Lower leg skin (tissue), 3 donors: ENCODE measurements around the gene SLC39A9.

Experiments
- CTCF ChIP-seq, 3 donors: fragments of 450-650 bp; IDR thresholded peaks; one replicate each; pipeline ENCODE4 v1.5.1; 2016; ENCODE audit warnings: antibody characterized with exemption in 3 of 3, mild to moderate bottlenecking in 3 of 3, moderate library complexity in 2 of 3
- POLR2A ChIP-seq, 2 donors: fragments of 450-650 bp; IDR thresholded peaks; one replicate each; pipeline ENCODE4 v1.6.1; 2016 to 2017; ENCODE audit warnings: antibody characterized with exemption in 2 of 2, mild to moderate bottlenecking in 1 of 2, moderate library complexity in 1 of 2

GRCh38 chr14:69451941-69452340, 53.4 kb downstream of the SLC39A9 start:
- TF ChIP-seq CTCF (IDR thresholded peaks at IDR 0.05): no peak
- TF ChIP-seq POLR2A (IDR thresholded peaks at IDR 0.05): no peak
